ENCODE data around the gene NDEL1.

Gene NDEL1

DNA sequence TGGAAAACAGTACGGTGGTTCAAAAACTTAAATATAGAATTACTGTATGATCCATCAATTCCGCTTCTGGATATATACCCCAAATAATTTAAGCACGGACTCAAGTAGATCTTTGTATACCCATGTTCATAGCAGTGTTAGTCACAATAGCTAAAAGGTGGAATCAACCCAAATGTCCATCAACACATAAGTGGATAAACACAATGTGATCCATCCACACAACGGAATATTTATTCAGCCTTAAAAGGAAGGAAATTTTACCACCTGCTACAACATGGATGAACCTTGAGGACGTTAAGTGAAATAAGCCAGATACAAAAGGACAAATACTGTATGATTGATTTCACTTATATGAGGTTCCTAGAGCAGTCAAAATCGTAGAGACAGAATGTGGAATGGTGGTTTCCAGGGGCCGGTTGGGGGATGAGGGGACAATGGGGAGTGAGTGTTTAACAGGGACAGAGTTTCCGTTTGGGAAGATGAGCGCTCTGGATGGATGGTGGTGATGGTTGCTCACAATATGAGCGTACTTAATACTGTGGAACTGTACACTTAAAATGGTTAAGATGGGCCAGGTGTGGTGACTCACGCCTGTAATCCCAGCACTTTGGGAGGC lies 32.7 kb upstream of the NDEL1 start:
- Histone ChIP-seq H3K4ac (ENCODE audit: low read depth in 1 of 2, low read length in 2 of 2) (no peak overlapping the region), H3K18ac (ENCODE audit: low read depth in 1 of 2, low read length in 2 of 2) (no peak overlapping the region), H3K27me3 (ENCODE audit: control insufficient read depth in 1 of 2, insufficient read depth in 1 of 2, low read length in 2 of 2) (peaks cover 16 to 37% of the 10 kb centered on the region in 2 experiments), H2AK5ac (ENCODE audit: low read length, severe bottlenecking) (no peak overlapping the region), H2AFZ (ENCODE audit: low read depth, low read length) (no peak overlapping the region), H2BK12ac (ENCODE audit: low read length in 2 of 2) (no peak overlapping the region), H3K4me2 (ENCODE audit: low read length, poor library complexity, severe bottlenecking) (no peak overlapping the region), H3K9ac (ENCODE audit: low read length) (no peak overlapping the region), H2BK5ac (ENCODE audit: low read depth, low read length, poor library complexity, severe bottlenecking) (no peak overlapping the region), H2BK15ac (ENCODE audit: low read depth, poor library complexity, severe bottlenecking) (no peak overlapping the region), H4K91ac (ENCODE audit: low read length) (no peak overlapping the region), H3K23ac (ENCODE audit: low read length in 2 of 2) (no peak overlapping the region), H2BK120ac (ENCODE audit: low read depth, low read length) (no peak overlapping the region), H3K4me1 (ENCODE audit: control insufficient read depth, insufficient read depth, low read depth, low read length) (peaks cover 2% of the 10 kb centered on the region), H3K36me3 (ENCODE audit: control insufficient read depth in 1 of 2, insufficient read depth in 2 of 2, low read depth in 1 of 2, low read length in 2 of 2) (no peaks in the 10 kb centered on the region), H3K27ac (ENCODE audit: low read length, poor library complexity, severe bottlenecking) (no peak overlapping the region), H4K8ac (ENCODE audit: low read length) (no peak overlapping the region), H3K79me1 (replicated peaks; ENCODE audit: low read length, poor library complexity, severe bottlenecking) (no peaks in the 10 kb centered on the region), H3K4me3 (ENCODE audit: insufficient read depth in 1 of 2, low read depth in 1 of 2, low read length in 2 of 2) (no peak overlapping the region), H3K9me3 (ENCODE audit: control insufficient read depth, low read length) (no peaks in the 10 kb centered on the region), H3K14ac (ENCODE audit: low read length in 2 of 2) (no peak overlapping the region)
- DNase-seq = no peak
- 92% methylated on average over 10 of the region's 11 CpGs for WGBS

DNA sequence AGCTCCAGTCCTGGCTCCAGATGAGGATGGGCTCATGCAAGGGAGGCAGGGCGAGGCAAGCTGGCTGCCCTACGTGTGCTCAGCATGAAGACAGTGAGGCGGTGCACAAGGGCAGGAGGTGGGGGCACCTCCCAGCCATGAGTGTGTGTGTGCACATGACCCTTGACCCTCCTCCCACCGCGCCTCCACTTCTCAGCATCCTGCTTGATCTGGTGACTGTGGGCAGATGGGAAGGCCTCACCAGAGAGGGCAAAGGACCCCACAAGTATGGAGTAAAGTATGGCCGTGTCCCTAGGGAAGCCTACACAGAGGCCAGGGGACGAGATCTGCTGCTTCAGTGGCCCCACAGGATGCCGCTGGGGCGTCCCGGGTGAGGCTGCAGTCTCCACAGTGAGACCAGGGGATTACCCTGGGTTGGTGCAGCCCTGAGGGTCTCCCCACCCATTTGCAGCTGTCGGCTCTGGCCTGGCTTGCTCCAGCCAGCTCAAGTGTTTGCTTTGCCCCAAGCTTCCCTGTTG lies 30.1 kb upstream of the NDEL1 start:
- Histone ChIP-seq H4K8ac (ENCODE audit: low read length) (no peak overlapping the region), H3K4ac (ENCODE audit: low read depth in 1 of 2, low read length in 2 of 2) (no peak overlapping the region), H3K4me1 (ENCODE audit: control insufficient read depth, insufficient read depth, low read depth, low read length) (peaks cover 5% of the 10 kb centered on the region), H2AK5ac (ENCODE audit: low read length, severe bottlenecking) (no peak overlapping the region), H3K9ac (ENCODE audit: low read length) (no peak overlapping the region), H3K9me3 (ENCODE audit: control insufficient read depth, low read length) (no peaks in the 10 kb centered on the region), H2BK15ac (ENCODE audit: low read depth, poor library complexity, severe bottlenecking) (no peak overlapping the region), H3K14ac (ENCODE audit: low read length in 2 of 2) (no peak overlapping the region), H3K4me2 (ENCODE audit: low read length, poor library complexity, severe bottlenecking) (no peak overlapping the region), H3K27me3 (ENCODE audit: control insufficient read depth in 1 of 2, insufficient read depth in 1 of 2, low read length in 2 of 2) (peaks cover 8 to 15% of the 10 kb centered on the region in 2 experiments), H2BK120ac (ENCODE audit: low read depth, low read length) (no peak overlapping the region), H3K27ac (ENCODE audit: low read length, poor library complexity, severe bottlenecking) (no peak overlapping the region), H3K4me3 (ENCODE audit: insufficient read depth in 1 of 2, low read depth in 1 of 2, low read length in 2 of 2) (no peak overlapping the region), H3K36me3 (ENCODE audit: control insufficient read depth in 1 of 2, insufficient read depth in 2 of 2, low read depth in 1 of 2, low read length in 2 of 2) (no peaks in the 10 kb centered on the region), H3K18ac (ENCODE audit: low read depth in 1 of 2, low read length in 2 of 2) (no peak overlapping the region), H2BK5ac (ENCODE audit: low read depth, low read length, poor library complexity, severe bottlenecking) (no peak overlapping the region), H2AFZ (ENCODE audit: low read depth, low read length) (no peak overlapping the region), H4K91ac (ENCODE audit: low read length) (no peak overlapping the region), H3K79me1 (replicated peaks; ENCODE audit: low read length, poor library complexity, severe bottlenecking) (no peaks in the 10 kb centered on the region), H2BK12ac (ENCODE audit: low read length in 2 of 2) (no peak overlapping the region), H3K23ac (ENCODE audit: low read length in 2 of 2) (no peak overlapping the region)
- 88% methylated on average over 11 of the region's 11 CpGs for WGBS
- no peak for DNase-seq

DNA sequence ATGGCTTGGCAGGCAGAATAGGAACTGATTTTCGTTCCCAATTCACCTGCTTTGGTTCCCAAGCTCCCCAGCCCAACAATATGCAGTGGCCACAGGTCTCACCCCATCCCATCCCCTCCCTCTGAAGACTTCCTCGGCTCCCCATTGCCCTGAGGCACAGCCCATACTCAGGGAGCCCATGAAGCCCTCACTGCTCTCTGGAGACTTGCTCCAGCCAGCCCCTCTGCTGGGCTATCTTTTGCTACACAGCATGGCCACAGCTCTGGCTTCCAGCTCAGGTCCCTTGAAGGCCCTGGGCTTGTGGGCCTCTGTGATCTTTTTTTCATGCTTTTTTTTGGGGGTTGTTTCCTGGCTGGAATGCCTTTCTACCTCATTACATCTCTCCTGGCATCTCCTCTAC lies 29.5 kb upstream of the NDEL1 start:
- H4K8ac ChIP-seq (ENCODE audit: low read length) = no peak overlapping the region
- no peak overlapping the region for H3K9ac ChIP-seq (ENCODE audit: low read length)
- H4K91ac ChIP-seq (ENCODE audit: low read length) = no peak overlapping the region
- no peak for DNase-seq
- no peaks in the 10 kb centered on the region for H3K36me3 ChIP-seq (ENCODE audit: control insufficient read depth in 1 of 2, insufficient read depth in 2 of 2, low read depth in 1 of 2, low read length in 2 of 2)
- no peak overlapping the region for H2BK5ac ChIP-seq (ENCODE audit: low read depth, low read length, poor library complexity, severe bottlenecking)
- no peak overlapping the region for H3K23ac ChIP-seq (ENCODE audit: low read length in 2 of 2)
- no peak overlapping the region for H3K18ac ChIP-seq (ENCODE audit: low read depth in 1 of 2, low read length in 2 of 2)
- H3K79me1 ChIP-seq (replicated peaks; ENCODE audit: low read length, poor library complexity, severe bottlenecking) = no peaks in the 10 kb centered on the region
- H3K9me3 ChIP-seq (ENCODE audit: control insufficient read depth, low read length) = no peaks in the 10 kb centered on the region
- no peak overlapping the region for H2AFZ ChIP-seq (ENCODE audit: low read depth, low read length)
- H3K4me1 ChIP-seq (ENCODE audit: control insufficient read depth, insufficient read depth, low read depth, low read length) = peaks cover 5% of the 10 kb centered on the region
- H2BK12ac ChIP-seq (ENCODE audit: low read length in 2 of 2) = no peak overlapping the region
- no peak overlapping the region for H3K4ac ChIP-seq (ENCODE audit: low read depth in 1 of 2, low read length in 2 of 2)
- H2BK15ac ChIP-seq (ENCODE audit: low read depth, poor library complexity, severe bottlenecking) = no peak overlapping the region
- H2AK5ac ChIP-seq (ENCODE audit: low read length, severe bottlenecking) = no peak overlapping the region
- H3K27me3 ChIP-seq (ENCODE audit: control insufficient read depth in 1 of 2, insufficient read depth in 1 of 2, low read length in 2 of 2) = peaks cover 5 to 9% of the 10 kb centered on the region in 2 experiments
- 72% methylated on average over 2 of the region's 2 CpGs for WGBS
- no peak overlapping the region for H2BK120ac ChIP-seq (ENCODE audit: low read depth, low read length)
- no peak overlapping the region for H3K27ac ChIP-seq (ENCODE audit: low read length, poor library complexity, severe bottlenecking)
- H3K14ac ChIP-seq (ENCODE audit: low read length in 2 of 2) = no peak overlapping the region
- H3K4me2 ChIP-seq (ENCODE audit: low read length, poor library complexity, severe bottlenecking) = no peak overlapping the region
- no peak overlapping the region for H3K4me3 ChIP-seq (ENCODE audit: insufficient read depth in 1 of 2, low read depth in 1 of 2, low read length in 2 of 2)

DNA sequence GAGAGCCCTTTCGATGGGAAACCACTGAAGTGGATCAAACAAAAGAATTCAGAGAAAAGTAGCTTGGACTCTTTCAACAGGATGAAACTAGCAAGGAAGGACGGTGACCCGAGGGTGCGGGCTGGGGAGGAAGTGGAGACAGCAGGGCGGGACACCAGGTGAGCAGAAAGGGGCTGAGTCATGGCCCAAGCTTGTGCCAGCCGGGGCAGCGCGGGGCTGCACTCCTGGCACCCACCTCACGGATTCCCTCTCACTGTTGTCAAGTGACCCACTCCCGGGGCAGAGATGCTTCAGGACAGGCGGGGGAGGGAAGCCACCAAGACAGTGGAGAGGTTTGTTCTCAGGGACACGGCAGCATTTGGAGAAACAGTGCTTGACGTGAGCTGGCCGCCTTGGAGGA lies 27.3 kb upstream of the NDEL1 start:
- no peak overlapping the region for H3K9ac ChIP-seq (ENCODE audit: low read length)
- no peak overlapping the region for H2AK5ac ChIP-seq (ENCODE audit: low read length, severe bottlenecking)
- no peak overlapping the region for H2BK120ac ChIP-seq (ENCODE audit: low read depth, low read length)
- H4K91ac ChIP-seq (ENCODE audit: low read length) = no peak overlapping the region
- no peak overlapping the region for H3K4me2 ChIP-seq (ENCODE audit: low read length, poor library complexity, severe bottlenecking)
- no peak overlapping the region for H2AFZ ChIP-seq (ENCODE audit: low read depth, low read length)
- H3K4ac ChIP-seq (ENCODE audit: low read depth in 1 of 2, low read length in 2 of 2) = no peak overlapping the region
- no peak overlapping the region for H2BK15ac ChIP-seq (ENCODE audit: low read depth, poor library complexity, severe bottlenecking)
- DNase-seq = no peak
- no peak overlapping the region for H2BK5ac ChIP-seq (ENCODE audit: low read depth, low read length, poor library complexity, severe bottlenecking)
- H3K27ac ChIP-seq (ENCODE audit: low read length, poor library complexity, severe bottlenecking) = no peak overlapping the region
- H3K36me3 ChIP-seq (ENCODE audit: control insufficient read depth in 1 of 2, insufficient read depth in 2 of 2, low read depth in 1 of 2, low read length in 2 of 2) = no peaks in the 10 kb centered on the region
- H3K4me1 ChIP-seq (ENCODE audit: control insufficient read depth, insufficient read depth, low read depth, low read length) = peaks cover 5% of the 10 kb centered on the region
- no peaks in the 10 kb centered on the region for H3K79me1 ChIP-seq (replicated peaks; ENCODE audit: low read length, poor library complexity, severe bottlenecking)
- peak overlapping the region in 1 of 2 experiments; percentile 38 for H2BK12ac ChIP-seq (ENCODE audit: low read length in 2 of 2)
- WGBS = 82% methylated on average over 14 of the region's 14 CpGs
- H3K9me3 ChIP-seq (ENCODE audit: control insufficient read depth, low read length) = no peaks in the 10 kb centered on the region
- H4K8ac ChIP-seq (ENCODE audit: low read length) = no peak overlapping the region
- no peak overlapping the region for H3K14ac ChIP-seq (ENCODE audit: low read length in 2 of 2)
- H3K23ac ChIP-seq (ENCODE audit: low read length in 2 of 2) = no peak overlapping the region
- peaks cover 0 to 5% of the 10 kb centered on the region in 2 experiments for H3K27me3 ChIP-seq (ENCODE audit: control insufficient read depth in 1 of 2, insufficient read depth in 1 of 2, low read length in 2 of 2)
- no peak overlapping the region for H3K4me3 ChIP-seq (ENCODE audit: insufficient read depth in 1 of 2, low read depth in 1 of 2, low read length in 2 of 2)
- no peak overlapping the region for H3K18ac ChIP-seq (ENCODE audit: low read depth in 1 of 2, low read length in 2 of 2)

Measured in mesenchymal stem cell (in vitro differentiated cells and primary cell).